SH-SY5Y (cell line): ENCODE data around the gene POMC.

Source experiments
- GATA2 ChIP-seq: IDR thresholded peaks from 2 replicates; pipeline ENCODE4 v1.6.1; 2011; ENCODE audit warnings: mild to moderate bottlenecking, low read depth, low read length
- GATA3 ChIP-seq: IDR thresholded peaks from 2 replicates; pipeline ENCODE4 v1.6.1; 2011; ENCODE audit warnings: low read depth, mild to moderate bottlenecking, low read length, moderate library complexity

GRCh38 chr2:25151718-25152117 is 16.7 kb downstream of the POMC start:
- no peak for TF ChIP-seq GATA2
- no peak for TF ChIP-seq GATA3
